Lower leg skin (tissue), 3 donors: ENCODE data around the gene ARHGAP45.

ENCODE experiments used
- CTCF ChIP-seq, 3 donors: fragments of 450-650 bp; IDR thresholded peaks; one replicate each; pipeline ENCODE4 v1.5.1; 2016; ENCODE audit warnings: antibody characterized with exemption in 3 of 3, mild to moderate bottlenecking in 3 of 3, moderate library complexity in 2 of 3
- POLR2A ChIP-seq, 2 donors: fragments of 450-650 bp; IDR thresholded peaks; one replicate each; pipeline ENCODE4 v1.6.1; 2016 to 2017; ENCODE audit warnings: antibody characterized with exemption in 2 of 2, mild to moderate bottlenecking in 1 of 2, moderate library complexity in 1 of 2

- TF ChIP-seq POLR2A (IDR thresholded peaks at IDR 0.05) (no peak), CTCF (IDR thresholded peaks at IDR 0.05) (no peak)
Measured at GRCh38 chr19:1019616-1019961, 47.4 kb upstream of the ARHGAP45 start.
